Suprapubic skin (tissue), 4 donors: ENCODE measurements around the gene CABLES2.
A peak's percentile ranks its signal among the peaks of the same experiment; 100 is the strongest.

Experiments
- CTCF ChIP-seq, 2 donors: fragments of 200-600 bp in 1 of 2; fragments of 450-650 bp in 1 of 2; sonication (generic) in 1 of 2; IDR thresholded peaks; one replicate each; pipeline ENCODE4 v1.5.1; 2016 to 2019; ENCODE audit warnings: antibody characterized with exemption in 2 of 2, mild to moderate bottlenecking in 1 of 2, moderate library complexity in 1 of 2
- EP300 ChIP-seq: sonication (generic); formaldehyde crosslinking; IDR thresholded peaks from one replicate; pipeline ENCODE4 v1.6.1; 2017; ENCODE audit warnings: antibody characterized with exemption
- POLR2A ChIP-seq, 2 donors: fragments of 450-650 bp; IDR thresholded peaks; one replicate each; pipeline ENCODE4 v1.6.1; 2017; ENCODE audit warnings: antibody characterized with exemption in 2 of 2, mild to moderate bottlenecking in 2 of 2, moderate library complexity in 2 of 2
- POLR2AphosphoS5 ChIP-seq, 3 donors: sonication (generic); formaldehyde crosslinking; IDR thresholded peaks; one replicate each; pipeline ENCODE4 v1.6.1; 2017; ENCODE audit warnings: antibody characterized with exemption in 3 of 3

- peak in 1 of 2 donors; percentile 10 for TF ChIP-seq CTCF (IDR thresholded peaks at IDR 0.05)
- TF ChIP-seq POLR2A (IDR thresholded peaks at IDR 0.05): no peak
- no peak for TF ChIP-seq EP300
- peak in 2 of 3 donors; percentile 78 to 81 for TF ChIP-seq POLR2AphosphoS5 (IDR thresholded peaks at IDR 0.05)
Measured at GRCh38 chr20:62427172-62428001, 20.3 kb upstream of the CABLES2 start, which contains the start of gene RBBP8NL.
